DND-41 (cell line): Measurements from ENCODE around the gene ORM1.
"Not testable (repeated sequence)": the region's sequence is repeated elsewhere in the genome, so short reads cannot be mapped to it uniquely, and the experiment has no call there.

Experiments used
- ATAC-seq: fragments of 200-7000 bp; cut with Tn5 transposase; 3 replicates; pipeline ENCODE4 v1.9.1; 2021; ENCODE audit warnings: low read depth; ENCODE audit not compliant: insufficient read depth
- DNase-seq: peaks from one replicate; pipeline ENCODE4 v3.0.0-alpha.2; 2020
- H2AFZ ChIP-seq: 2 replicates; pipeline ENCODE4 v1.6.0; 2012; ENCODE audit warnings: low read depth, low read length
- H3K27ac ChIP-seq: 2 replicates; pipeline ENCODE4 v1.5.1; 2012; ENCODE audit warnings: low read length, inconsistent platforms
- H3K27me3 ChIP-seq: fragments of 200-600 bp; sonication (generic); 2 replicates; pipeline ENCODE4 v1.6.0; 2012; ENCODE audit warnings: low read length, mild to moderate bottlenecking, inconsistent platforms; ENCODE audit not compliant: insufficient read depth, poor library complexity
- H3K36me3 ChIP-seq: 2 replicates; pipeline ENCODE4 v1.5.1; 2012; ENCODE audit warnings: low read length, inconsistent platforms; ENCODE audit not compliant: insufficient read depth
- H3K4me1 ChIP-seq: 2 replicates; pipeline ENCODE4 v1.5.1; 2012; ENCODE audit warnings: mild to moderate bottlenecking, low read length; ENCODE audit not compliant: insufficient read depth
- H3K4me2 ChIP-seq: 2 replicates; pipeline ENCODE4 v1.6.0; 2012; ENCODE audit warnings: mild to moderate bottlenecking, moderate library complexity, low read length, inconsistent platforms; ENCODE audit not compliant: insufficient read depth
- H3K4me3 ChIP-seq, 2 experiments: fragments of 200-600 bp in 1 of 2; shearing (Covaris generic) in 1 of 2; 2 replicates each; pipeline ENCODE4 v1.5.1; 2012 to 2016; ENCODE audit warnings: inconsistent platforms in 2 of 2, low read length in 2 of 2, mild to moderate bottlenecking in 2 of 2, low read depth in 1 of 2, moderate library complexity in 1 of 2
- H3K79me2 ChIP-seq: 2 replicates; pipeline ENCODE4 v1.6.0; 2012; ENCODE audit warnings: low read length, inconsistent platforms; ENCODE audit not compliant: insufficient read depth
- H3K9ac ChIP-seq: 2 replicates; pipeline ENCODE4 v1.6.0; 2012; ENCODE audit warnings: low read depth, mild to moderate bottlenecking, inconsistent platforms, low read length, moderate library complexity
- H3K9me3 ChIP-seq: 2 replicates; pipeline ENCODE4 v1.5.1; 2012; ENCODE audit warnings: low read length, moderate library complexity, mild to moderate bottlenecking, inconsistent platforms; ENCODE audit not compliant: insufficient read depth, severe bottlenecking
- H4K20me1 ChIP-seq: 2 replicates; pipeline ENCODE4 v1.6.0; 2012; ENCODE audit warnings: low read length; ENCODE audit not compliant: insufficient read depth
- CTCF ChIP-seq: IDR thresholded peaks from 2 replicates; pipeline ENCODE4 v1.5.1; 2012; ENCODE audit warnings: borderline replicate concordance, low read length, moderate library complexity, mild to moderate bottlenecking; ENCODE audit not compliant: poor library complexity, severe bottlenecking; ENCODE audit errors: extremely low read depth
- EZH2 ChIP-seq: IDR thresholded peaks from 3 replicates; pipeline ENCODE4 v1.6.1; 2012; ENCODE audit warnings: borderline replicate concordance, low read depth, mild to moderate bottlenecking, moderate library complexity, low read length, inconsistent platforms; ENCODE audit not compliant: severe bottlenecking

Gene ORM1

GRCh38 chr9:114322831-114323531, at the start of gene ORM1:
TSS of gene ORM1 (plus strand) at chr9:114323098. CDS start at chr9:114323134, 36 bp downstream.
- H3K79me2 ChIP-seq, H3K9ac ChIP-seq, DNase-seq, H3K4me2 ChIP-seq, H3K9me3 ChIP-seq, H3K4me3 ChIP-seq, H3K36me3 ChIP-seq, H4K20me1 ChIP-seq, ATAC-seq, H3K27ac ChIP-seq, H2AFZ ChIP-seq, H3K4me1 ChIP-seq, H3K27me3 ChIP-seq: not testable (repeated sequence)

GRCh38 chr9:114273461-114273881, 49.4 kb upstream of the ORM1 start:
- Histone ChIP-seq H4K20me1 (no peaks in the 10 kb centered on the region), H3K27me3 (no peaks in the 10 kb centered on the region), H3K79me2 (no peaks in the 10 kb centered on the region), H3K4me1 (no peaks in the 10 kb centered on the region), H3K36me3 (no peaks in the 10 kb centered on the region), H3K27ac (no peak overlapping the region), H3K4me2 (no peak overlapping the region), H3K4me3 (no peak overlapping the region), H2AFZ (no peak overlapping the region), H3K9ac (no peak overlapping the region), H3K9me3 (no peaks in the 10 kb centered on the region)
- DNase-seq, result no peak
- TF ChIP-seq CTCF (no peak), EZH2 (no peak)
- ATAC-seq, result no peak

GRCh38 chr9:114274217-114274616, 48.7 kb upstream of the ORM1 start:
- Histone ChIP-seq H3K9me3 (no peaks in the 10 kb centered on the region), H4K20me1 (no peaks in the 10 kb centered on the region), H3K79me2 (no peaks in the 10 kb centered on the region), H2AFZ (no peak overlapping the region), H3K4me1 (no peaks in the 10 kb centered on the region), H3K4me3 (no peak overlapping the region), H3K27me3 (no peaks in the 10 kb centered on the region), H3K27ac (no peak overlapping the region), H3K4me2 (no peak overlapping the region), H3K36me3 (no peaks in the 10 kb centered on the region), H3K9ac (no peak overlapping the region)
- TF ChIP-seq CTCF (no peak), EZH2 (no peak)
- ATAC-seq (no peak), DNase-seq (no peak)

GRCh38 chr9:114275246-114276004, 47.5 kb upstream of the ORM1 start:
- no peak overlapping the region for H3K4me3 ChIP-seq
- H3K4me2 ChIP-seq, result no peak overlapping the region
- H2AFZ ChIP-seq, result no peak overlapping the region
- DNase-seq (no peak), ATAC-seq (no peak)
- no peak overlapping the region for H3K9ac ChIP-seq
- no peaks in the 10 kb centered on the region for H3K27me3 ChIP-seq
- no peaks in the 10 kb centered on the region for H4K20me1 ChIP-seq
- H3K79me2 ChIP-seq, result no peaks in the 10 kb centered on the region
- no peaks in the 10 kb centered on the region for H3K9me3 ChIP-seq
- no peak for TF ChIP-seq CTCF
- no peak overlapping the region for H3K27ac ChIP-seq
- H3K36me3 ChIP-seq, result no peaks in the 10 kb centered on the region
- no peaks in the 10 kb centered on the region for H3K4me1 ChIP-seq
